GM12874 (cell line): Measurements from ENCODE around the gene RAET1G.

Experiments
- TF ChIP-seq, protein P1 (sequence below): IDR thresholded peaks from 2 replicates; pipeline ENCODE4 v1.5.1; 2011; ENCODE audit warnings: low read depth, mild to moderate bottlenecking, control low read depth, low read length, moderate library complexity; ENCODE audit not compliant: insufficient read depth

Gene RAET1G

DNA sequence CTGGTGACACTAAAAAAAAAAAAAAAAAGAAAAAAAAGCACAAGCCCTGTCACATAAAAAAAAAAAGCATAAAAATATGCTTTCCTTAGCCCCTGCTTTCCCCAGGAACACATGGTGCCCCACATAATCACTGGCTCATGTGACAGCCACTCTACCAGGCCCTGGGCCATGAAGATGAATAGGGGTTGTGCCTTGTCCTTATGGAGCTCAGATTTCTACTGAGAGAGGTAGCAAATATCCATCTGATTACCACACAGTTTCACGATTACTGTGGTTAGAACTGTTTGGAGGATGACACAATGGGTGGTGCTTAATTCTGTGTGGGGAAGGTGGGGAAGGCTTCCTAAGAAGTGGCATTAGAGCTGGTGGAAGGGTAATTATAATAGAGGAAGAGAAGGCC, 34.3 kb downstream of the RAET1G start:
- TF ChIP-seq, protein P1, sequence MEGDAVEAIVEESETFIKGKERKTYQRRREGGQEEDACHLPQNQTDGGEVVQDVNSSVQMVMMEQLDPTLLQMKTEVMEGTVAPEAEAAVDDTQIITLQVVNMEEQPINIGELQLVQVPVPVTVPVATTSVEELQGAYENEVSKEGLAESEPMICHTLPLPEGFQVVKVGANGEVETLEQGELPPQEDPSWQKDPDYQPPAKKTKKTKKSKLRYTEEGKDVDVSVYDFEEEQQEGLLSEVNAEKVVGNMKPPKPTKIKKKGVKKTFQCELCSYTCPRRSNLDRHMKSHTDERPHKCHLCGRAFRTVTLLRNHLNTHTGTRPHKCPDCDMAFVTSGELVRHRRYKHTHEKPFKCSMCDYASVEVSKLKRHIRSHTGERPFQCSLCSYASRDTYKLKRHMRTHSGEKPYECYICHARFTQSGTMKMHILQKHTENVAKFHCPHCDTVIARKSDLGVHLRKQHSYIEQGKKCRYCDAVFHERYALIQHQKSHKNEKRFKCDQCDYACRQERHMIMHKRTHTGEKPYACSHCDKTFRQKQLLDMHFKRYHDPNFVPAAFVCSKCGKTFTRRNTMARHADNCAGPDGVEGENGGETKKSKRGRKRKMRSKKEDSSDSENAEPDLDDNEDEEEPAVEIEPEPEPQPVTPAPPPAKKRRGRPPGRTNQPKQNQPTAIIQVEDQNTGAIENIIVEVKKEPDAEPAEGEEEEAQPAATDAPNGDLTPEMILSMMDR = no peak

DNA sequence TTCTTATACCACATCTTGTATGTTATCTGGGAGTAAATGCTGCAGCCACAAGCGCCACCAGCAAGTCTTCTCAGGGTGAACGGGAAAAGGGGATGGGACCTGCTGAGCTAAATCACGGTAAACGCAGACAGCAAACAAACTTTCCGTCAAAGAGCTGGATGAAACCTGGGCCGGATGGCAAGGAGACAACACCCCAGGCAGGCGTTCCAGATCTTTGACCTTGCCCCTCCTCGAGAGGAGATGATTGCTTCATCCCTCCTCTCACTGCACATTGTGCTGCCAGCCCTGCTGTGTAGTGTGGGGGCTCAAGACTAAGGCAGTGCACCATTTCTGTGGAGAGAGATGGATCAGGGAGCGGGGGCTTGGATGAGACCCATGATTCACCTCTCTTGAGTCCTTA, 34.8 kb downstream of the RAET1G start:
- TF ChIP-seq, protein P1 = no peak

DNA sequence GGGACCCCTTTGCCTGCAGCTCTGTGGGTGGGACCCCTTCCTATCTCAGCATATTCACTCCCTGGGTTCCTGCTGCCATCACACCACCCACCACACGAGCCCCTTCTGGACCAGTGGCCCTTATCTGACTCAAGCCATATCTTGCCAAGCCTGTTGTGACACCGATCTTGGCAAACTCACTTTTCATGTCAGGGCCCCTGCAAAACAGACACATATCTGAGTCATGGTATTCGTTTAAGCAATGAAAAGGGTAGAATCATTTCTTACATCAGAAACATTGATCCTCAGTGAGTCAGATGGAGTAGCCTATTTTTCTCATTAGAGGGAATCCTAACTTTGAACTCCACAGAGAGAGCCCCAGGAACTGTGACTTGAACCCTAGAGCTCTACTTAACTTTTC, 35.6 kb downstream of the RAET1G start:
- TF ChIP-seq, protein P1 = no peak

DNA sequence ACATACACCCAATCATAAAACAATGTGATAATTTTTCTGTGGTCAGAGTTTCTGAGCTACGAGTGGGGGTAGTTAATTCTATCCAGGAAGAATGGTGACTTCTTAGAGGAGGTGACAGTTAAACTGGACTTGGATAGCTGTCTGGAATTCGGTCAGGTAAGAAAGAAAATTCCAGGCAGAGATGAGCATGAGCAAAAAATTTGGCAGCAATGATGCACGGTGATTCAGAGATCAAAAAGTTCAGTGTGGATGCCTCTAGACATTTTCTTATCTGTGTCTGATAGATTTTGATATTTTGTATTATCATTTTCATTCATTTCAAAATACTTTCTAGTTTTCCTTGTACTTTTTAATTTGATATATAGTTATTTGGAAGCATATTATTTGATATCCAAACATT, 37.0 kb downstream of the RAET1G start:
- TF ChIP-seq, protein P1 = no peak

DNA sequence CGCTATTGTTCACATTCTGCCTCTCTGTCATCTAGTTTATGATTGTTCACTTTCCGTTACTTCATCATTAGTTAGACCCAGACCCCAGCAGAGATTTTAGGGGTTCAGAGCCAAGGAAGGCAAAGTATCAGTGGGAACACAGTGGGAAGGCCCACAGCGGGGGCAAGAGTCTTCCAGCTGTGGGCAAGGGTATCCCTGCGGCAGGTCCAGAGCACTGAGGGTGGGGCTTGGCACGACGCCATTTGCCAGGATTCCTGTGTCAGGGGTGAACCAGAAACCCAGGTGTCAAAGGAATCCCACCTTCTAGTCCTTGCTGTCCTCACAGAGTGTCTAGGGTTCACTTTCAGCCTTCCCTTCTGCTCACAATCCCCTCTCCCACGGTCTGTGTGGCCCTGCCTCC, 38.3 kb downstream of the RAET1G start:
- TF ChIP-seq, protein P1 = no peak

DNA sequence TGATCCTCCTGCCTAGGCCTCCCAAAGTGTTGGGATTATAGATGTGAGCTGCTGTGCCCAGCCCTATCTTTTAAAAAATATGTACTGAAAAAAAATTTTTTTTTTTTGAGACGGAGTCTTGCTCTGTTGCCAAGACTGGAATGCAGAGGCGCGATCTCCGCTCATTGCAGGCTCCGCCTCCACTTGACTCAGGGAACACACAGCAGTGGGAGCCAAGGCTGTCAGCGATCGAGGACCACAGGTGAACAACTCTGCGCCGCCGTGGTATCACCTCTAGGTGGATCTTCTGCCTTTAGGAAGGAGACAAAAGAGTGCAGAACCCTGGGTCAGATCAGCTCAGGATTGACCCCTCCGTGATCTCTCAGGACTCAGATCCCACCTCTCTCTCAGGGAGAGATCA, 38.7 kb downstream of the RAET1G start:
- TF ChIP-seq, protein P1 = no peak

DNA sequence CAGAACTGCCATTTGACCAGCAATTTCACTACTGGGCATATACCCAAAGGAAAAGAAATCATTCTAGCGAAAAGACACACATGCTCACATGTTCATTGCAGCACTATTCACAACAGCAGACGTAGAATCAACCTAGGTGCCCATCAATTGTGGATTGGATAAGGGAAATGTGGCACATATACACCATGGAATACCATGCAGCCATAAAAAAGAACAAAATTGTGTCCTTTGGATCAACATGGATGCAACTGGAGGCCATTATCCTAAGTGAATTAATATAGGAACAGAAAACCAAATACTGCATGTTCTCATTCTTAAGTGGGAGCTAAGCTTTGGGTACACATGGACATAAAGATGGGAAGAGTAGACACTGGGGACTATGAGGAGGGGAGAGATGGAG, 41.1 kb downstream of the RAET1G start:
- TF ChIP-seq, protein P1 = no peak
